ENCODE measurements around the gene MED12L.

GRCh38 chr3:151155409-151156128 is 70.1 kb downstream of the MED12L start:
- no peak for TF ChIP-seq CTCF (conservative IDR thresholded peaks at IDR 0.05; ENCODE audit: low read length)
- no peak for TF ChIP-seq EZH2phosphoT487 (IDR thresholded peaks at IDR 0.05; ENCODE audit: borderline replicate concordance, low read depth, low read length)

All from OCI-LY7 (cell line).